Activated T-helper 1 cell treated with anti-CD3 and anti-CD28 coated beads, Interleukin-2, amount 50 U/mL, for 16 hours (primary cell): Measurements from ENCODE around the gene SLC27A2.

ENCODE experiments used
- DNase-seq, 2 donors: peaks; one replicate each; pipeline ENCODE4 v3.0.0-alpha.2; 2020; ENCODE audit warnings: low read depth in 1 of 2, low spot score in 1 of 2

Gene SLC27A2

DNA sequence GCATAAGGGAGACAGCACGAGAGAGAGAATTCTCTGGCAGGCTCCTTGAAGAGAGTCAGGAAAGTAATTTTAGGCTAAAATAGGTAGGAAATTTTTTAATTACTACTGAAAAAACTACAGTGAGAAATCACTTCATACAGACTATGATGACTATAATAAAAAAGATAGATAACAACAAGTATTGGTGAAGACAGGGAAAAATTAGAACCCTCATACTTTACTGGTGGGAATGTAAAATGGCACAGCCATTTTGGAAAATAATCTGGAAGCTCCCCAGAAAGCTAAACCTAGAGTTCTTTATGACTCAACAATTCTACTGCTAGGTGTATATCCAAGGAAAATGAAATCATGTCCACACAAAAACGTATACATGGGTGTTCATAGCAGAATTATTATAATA is 85.6 kb downstream of the SLC27A2 start:
- DNase-seq, result no peak

DNA sequence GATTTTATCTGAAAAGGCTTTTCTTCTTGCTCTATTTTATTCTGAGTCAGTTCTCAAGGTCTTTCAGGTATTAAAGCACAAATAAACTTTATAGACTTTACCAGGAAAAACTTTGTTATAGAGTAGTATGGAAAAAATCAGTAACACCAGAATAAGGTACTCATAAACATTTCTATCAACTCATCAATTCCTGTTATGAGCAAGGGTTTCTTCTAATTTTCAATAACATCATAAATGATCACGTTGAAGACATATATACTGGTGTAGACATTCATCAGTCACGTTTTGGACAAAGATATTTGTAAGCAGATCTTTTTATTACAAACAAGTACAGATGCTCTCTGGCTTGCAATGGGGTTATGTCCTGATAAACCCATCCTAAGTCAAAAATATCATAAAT is 93.1 kb downstream of the SLC27A2 start:
- no peak for DNase-seq

DNA sequence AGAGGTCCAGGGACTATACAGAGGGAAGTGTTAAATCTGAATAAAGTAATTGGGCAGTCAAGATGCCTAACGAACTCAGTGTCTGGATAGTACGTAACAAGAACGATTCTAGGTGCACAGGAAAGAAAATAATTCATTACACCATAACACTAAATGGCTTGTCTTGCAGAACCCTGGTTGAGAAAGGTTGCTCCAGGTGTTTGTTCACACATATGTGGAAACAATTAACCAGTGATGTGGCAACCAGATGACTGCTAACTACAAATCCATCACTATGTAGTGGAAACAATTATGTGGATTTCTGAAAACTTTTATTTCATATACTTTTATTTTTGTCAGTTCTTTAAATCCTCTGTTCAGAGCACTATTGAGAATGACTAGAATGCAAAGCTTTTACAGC is 93.9 kb downstream of the SLC27A2 start:
- DNase-seq, result no peak

DNA sequence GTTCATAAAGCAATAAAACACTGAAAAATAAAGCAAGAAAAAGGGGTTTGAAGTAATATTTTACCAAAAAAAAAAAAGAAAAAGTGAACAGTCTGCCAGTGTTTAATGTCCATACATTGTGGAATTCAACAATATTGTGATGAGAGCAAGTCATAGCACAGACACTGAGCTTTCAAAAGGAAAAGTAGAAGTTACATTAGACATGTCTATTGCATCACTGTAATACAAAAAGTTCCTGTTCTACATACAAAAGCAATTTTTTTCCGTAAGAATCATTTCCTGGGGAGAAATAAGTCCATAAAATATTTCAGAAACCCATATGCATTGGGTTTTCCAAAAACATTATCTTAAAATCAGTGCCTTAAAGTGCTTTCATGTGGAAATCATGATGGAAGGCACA is 95.4 kb downstream of the SLC27A2 start:
- DNase-seq, result no peak

DNA sequence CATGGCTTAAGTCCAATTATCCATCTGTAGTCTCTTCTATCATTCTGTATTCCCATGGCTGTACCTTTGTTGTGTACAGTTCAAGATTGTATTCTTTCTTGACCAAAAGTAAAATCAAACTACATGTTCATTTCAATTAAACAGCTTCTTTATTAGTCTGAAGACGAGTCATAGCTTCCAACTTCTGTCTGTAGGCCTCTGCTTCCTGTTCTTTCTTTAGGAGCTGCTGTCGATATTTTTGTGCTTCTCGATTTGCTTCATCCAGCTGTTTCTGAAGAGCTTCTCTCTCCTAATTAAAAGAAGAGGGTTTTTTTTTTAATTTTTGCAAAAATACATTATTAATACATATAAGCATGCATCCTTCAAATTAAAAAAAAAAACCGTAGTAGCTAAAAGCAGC is 96.5 kb downstream of the SLC27A2 start:
- DNase-seq, result no peak

DNA sequence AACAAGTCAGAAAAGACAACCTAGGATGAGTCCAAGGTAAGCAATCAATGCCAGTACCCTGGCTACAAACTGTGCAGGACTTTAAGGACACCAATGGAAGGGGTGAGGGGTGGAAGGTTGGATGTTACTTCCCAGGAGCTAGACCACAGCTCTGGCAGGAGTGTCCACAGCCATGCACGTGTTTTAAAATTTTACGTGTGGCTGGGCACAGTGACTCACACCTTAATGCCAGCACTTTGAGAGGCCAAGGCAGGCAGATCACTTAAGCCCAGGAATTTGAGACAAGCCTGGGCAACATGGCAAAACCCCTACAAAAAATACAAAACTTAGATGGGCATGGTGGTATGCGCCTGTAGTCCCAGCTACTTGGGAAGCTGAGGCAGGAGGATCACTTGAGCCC is 98.3 kb downstream of the SLC27A2 start:
- DNase-seq, result no peak

DNA sequence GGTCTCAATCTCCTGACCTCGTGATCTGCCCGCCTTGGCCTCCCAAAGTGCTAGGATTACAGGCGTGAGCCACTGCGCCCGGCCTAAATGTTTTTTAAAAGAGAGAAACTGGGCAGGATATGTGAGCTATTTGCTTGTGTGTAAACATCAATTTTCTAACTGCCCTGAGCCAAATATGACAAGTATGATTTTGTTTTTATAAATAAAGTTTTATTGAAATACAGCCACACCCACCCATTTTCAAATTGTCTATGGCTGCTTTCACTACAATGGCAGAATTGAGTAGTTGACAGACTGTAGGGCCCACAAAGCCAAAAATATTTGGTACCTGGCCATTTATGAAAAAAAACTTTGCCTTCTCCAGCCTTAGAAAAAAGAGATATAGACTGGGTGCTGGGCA is 99.4 kb downstream of the SLC27A2 start:
- DNase-seq, result no peak
